ENCODE data around the gene SARDH.
A peak's percentile ranks its signal among the peaks of the same experiment; 100 is the strongest.

Gene SARDH

DNA sequence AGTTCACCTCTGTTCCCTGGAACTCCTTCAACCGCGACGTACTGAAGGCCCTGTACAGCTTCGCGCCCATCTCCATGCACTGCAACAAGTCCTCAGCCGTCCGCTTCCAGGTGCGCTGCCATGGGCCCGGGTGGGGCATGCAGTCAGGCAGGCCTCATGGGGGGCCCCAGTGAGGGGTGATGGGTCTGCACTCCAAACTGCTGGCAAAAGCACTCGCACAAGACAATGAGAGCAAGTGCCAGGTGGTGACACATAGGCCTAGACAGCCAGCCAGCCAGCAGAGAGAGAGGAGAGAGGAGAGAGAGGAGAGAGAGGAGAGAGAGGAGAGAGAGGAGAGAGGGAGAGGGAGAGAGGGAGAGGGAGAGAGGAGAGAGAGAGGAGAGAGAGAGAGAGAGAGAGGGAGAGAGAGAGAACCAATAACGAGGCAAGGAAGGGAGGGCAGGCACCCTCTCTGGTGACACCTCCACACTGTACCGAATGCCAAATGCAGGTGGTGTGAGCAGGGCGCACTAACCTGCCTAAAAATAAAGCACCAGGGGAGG is 81.0 kb downstream of the SARDH start:
- Mint-ChIP-seq H3K27ac (no peak overlapping the region), H3K9me3 (no peaks in the 10 kb centered on the region), H3K4me3 (no peak overlapping the region), H3K36me3 (no peaks in the 10 kb centered on the region), H3K4me1 (peaks cover 7% of the 10 kb centered on the region), H3K27me3 (peaks cover 94% of the 10 kb centered on the region)
- ATAC-seq: peak; percentile 34

DNA sequence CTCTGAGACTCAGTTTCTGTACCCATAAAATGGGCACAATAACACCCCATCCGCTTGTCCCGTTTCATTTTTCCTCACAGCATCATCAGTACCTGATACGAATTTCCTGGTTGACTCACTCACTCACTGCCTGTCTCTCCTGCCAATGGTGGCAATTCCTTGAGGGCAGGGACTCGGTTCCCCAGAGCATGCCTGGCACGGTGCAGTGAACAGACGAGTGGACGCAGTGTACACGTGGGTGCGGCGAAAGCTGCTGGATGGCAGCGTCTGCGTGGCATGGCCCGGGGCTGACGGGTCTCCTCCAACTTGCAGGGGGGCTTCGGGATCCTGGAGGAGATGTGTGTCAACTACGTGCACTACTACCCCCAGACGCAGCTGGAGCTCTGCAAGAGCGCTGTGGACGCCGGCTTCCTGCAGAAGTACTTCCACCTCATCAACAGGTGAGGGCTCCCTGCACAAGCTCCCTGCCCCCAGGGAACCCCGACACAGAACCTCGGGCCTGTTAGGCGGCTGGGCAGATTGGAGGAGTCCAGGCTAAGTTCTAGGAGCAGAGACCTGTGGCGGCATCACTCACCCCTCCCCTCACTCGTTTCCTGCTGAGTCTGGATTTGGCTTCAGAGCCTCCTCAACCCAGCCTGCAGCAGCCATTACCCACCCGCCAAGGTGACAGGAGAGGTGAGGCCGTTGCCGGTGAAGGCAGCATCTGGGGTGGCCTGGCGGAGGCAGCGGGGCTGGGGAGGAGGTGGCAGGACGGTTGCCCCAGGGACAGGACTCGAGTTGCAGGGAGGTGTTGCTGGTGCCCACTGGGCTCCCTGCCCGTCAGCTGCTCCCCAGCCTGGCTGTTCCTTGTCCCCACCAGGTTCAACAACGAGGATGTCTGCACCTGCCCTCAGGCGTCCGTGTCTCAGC is 81.7 kb downstream of the SARDH start:
- Mint-ChIP-seq H3K4me3 (no peak overlapping the region), H3K27ac (no peak overlapping the region), H3K4me1 (peaks cover 7% of the 10 kb centered on the region), H3K36me3 (no peaks in the 10 kb centered on the region), H3K9me3 (no peaks in the 10 kb centered on the region), H3K27me3 (peaks cover 94% of the 10 kb centered on the region)
- ATAC-seq: no peak

DNA sequence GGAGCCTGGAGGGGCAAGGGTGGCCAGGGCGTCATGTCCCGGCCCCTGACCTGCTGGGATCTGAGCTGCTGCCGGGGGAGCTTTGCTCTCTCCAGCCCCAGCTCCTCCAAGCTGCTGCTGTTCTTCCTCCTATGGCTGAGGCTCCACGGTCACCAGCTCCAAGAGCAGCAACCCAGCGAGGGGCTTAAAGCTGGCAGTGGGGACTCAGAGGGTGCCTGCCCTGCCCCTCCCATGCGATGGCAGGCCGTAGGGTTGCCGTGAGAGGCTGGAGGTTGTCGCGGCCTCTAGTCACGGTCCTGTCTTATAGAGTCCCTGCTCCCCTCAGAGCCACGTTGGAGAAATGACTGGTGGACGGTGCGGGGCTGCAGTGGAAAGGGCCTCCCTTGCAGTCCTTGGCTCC is 82.5 kb downstream of the SARDH start:
- ATAC-seq: no peak
- Mint-ChIP-seq H3K9me3 (no peaks in the 10 kb centered on the region), H3K4me3 (no peak overlapping the region), H3K36me3 (no peaks in the 10 kb centered on the region), H3K4me1 (peaks cover 7% of the 10 kb centered on the region), H3K27me3 (peaks cover 93% of the 10 kb centered on the region), H3K27ac (no peak overlapping the region)

DNA sequence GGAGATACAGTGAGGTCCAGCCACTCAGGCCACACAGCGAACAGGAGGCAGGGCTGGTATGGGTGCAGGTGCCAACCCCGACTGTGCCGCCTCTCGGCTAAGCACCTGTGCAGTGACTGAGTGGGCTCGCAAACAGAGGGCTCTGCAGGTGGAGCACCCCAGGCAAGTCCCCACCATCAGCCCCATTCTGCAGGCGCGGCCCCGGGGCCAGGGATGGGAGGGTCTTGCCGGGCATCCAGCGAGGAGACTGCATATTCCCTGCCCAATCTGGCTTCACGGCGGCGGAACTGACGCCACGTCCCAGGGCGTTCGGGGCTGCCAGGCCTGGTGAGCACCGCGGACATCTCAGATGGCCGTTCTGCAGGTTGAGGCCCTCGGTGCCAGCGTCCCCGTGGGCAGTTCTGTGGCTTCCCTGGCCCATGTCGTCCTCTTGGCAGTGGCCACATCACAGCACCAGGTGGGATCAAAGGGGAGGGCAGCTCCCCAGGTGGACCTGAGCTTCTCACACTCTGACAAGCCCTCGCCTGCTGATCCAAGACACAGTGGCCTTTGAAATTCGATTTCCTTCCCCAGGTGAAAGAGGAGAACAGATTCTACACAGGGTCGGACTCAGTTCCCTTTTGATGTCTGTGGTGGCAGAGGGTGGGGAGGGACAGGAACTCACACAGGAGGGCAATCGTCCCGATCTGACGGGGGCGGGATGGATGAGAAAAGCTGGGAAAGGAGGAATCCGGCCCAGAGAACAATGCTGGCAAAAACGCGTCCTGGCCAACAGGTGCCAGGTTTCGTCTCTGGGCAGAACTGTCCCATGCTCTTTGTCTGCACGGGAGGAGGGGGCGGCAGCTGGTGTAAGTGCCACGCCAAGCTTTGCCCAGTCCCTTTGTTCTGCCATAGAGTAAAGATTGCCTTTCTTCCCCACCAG is 83.2 kb downstream of the SARDH start:
- Mint-ChIP-seq H3K4me3 (no peak overlapping the region), H3K36me3 (no peaks in the 10 kb centered on the region), H3K27ac (no peak overlapping the region), H3K27me3 (peaks cover 93% of the 10 kb centered on the region), H3K9me3 (no peaks in the 10 kb centered on the region), H3K4me1 (peaks cover 4% of the 10 kb centered on the region)
- ATAC-seq: no peak

DNA sequence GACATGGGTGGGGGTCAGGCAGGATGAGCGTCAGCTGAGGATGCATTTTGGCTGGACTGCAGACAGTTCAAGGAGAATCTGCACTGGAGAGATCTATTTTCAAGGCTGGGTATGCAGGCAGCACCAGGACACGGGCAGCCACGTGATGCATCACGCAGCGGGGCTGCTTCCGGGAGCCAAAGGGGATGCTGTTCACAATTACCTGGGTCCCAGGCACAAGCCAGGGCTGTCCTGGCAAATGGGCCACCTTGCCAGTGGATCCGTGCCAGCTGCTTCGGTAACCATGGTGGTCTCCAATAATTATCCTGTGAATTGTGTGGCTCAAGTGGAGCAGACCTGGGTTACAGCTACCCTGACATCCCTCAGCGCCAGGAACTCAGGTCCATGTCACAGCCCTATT is 84.5 kb downstream of the SARDH start:
- Mint-ChIP-seq H3K9me3 (no peaks in the 10 kb centered on the region), H3K27ac (no peak overlapping the region), H3K36me3 (no peaks in the 10 kb centered on the region), H3K4me3 (no peak overlapping the region), H3K27me3 (peaks cover 87% of the 10 kb centered on the region), H3K4me1 (no peaks in the 10 kb centered on the region)
- no peak for ATAC-seq

DNA sequence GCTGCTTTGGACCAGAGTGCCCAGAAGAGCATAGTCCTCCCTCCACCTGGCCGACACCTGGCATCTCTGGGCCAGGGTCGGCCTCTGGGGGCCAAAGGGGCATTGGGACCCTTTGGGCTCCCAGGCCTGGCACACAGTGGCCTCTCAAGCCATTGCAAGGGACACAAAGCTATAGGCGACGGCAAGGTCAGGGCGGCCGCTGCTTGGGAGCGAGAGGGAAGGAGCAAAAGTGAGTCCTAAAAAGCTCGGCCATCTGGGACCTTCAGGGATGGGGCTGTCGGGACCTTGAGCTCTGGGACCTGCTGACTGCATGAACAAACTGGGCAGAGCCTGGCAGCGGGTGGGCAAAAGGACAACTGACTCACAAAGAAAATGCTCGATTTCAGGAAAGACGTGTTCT is 88.1 kb downstream of the SARDH start:
- H3K27ac Mint-ChIP-seq: no peak overlapping the region
- no peaks in the 10 kb centered on the region for H3K4me1 Mint-ChIP-seq

DNA sequence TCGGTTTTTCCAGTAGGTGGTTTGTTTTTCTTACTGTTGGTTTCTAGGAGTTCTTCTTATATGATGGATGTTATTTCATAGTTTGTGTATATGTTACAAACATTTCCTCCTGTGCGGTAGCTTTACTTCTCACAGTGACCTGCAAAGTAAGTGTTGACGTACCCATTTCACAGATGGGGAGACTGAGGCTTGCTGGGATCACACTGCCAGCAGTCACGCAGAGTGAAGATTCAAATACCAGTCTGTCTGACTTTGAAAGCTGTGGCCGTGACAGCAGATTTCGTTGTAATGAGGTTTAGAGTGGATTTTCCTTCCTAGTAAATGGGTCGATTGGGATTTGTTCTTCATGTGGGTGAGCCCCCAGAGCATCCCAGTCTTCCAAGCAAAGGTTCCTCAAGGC is 89.0 kb downstream of the SARDH start:
- Mint-ChIP-seq H3K36me3 (no peaks in the 10 kb centered on the region), H3K27me3 (peaks cover 69% of the 10 kb centered on the region), H3K4me3 (no peak overlapping the region), H3K9me3 (no peaks in the 10 kb centered on the region), H3K4me1 (no peaks in the 10 kb centered on the region), H3K27ac (no peak overlapping the region)
- no peak for ATAC-seq

More for the DNA sequence above, 88.1 kb downstream of the SARDH start:
- H3K36me3 Mint-ChIP-seq: no peaks in the 10 kb centered on the region
- peaks cover 69% of the 10 kb centered on the region for H3K27me3 Mint-ChIP-seq
- no peak overlapping the region for H3K4me3 Mint-ChIP-seq
- no peak for ATAC-seq
- H3K9me3 Mint-ChIP-seq: no peaks in the 10 kb centered on the region

DNA sequence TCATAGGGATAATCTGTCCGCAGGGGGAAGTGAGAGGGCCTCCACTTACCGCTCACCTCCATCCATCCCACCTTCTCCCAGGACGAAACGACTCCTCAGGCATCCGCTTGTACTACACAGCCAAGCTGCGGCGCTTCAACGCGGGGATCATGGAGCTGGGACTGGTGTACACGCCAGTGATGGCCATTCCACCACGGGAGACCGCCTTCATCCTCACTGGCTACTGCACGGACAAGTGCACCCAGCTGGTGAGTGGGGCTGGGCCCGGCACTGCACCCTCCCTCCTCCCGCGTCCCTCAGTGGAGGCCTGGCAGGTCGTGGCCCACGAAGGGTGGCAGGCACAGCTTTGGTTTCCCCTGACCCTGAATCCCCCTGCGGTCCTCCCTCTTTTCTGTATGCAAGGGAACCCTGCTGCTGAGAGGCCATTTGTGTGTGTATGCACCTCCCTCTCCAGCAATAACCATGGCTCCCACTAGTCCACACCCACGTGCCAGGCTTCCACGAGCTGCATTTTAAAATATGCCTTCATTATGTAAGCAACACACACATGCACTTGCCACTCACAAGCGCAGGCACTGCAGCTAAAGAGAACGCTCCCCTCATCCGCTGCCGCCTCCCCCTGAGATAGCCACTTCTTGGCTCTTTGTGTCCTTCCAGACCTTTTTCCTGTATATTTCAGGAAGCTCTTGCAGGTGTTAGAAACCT is 90.2 kb downstream of the SARDH start:
- H3K36me3 Mint-ChIP-seq: no peaks in the 10 kb centered on the region
- H3K27me3 Mint-ChIP-seq: peaks cover 64% of the 10 kb centered on the region
- no peak overlapping the region for H3K4me3 Mint-ChIP-seq
- no peaks in the 10 kb centered on the region for H3K9me3 Mint-ChIP-seq
- ATAC-seq: no peak
- no peak overlapping the region for H3K27ac Mint-ChIP-seq
- no peaks in the 10 kb centered on the region for H3K4me1 Mint-ChIP-seq

DNA sequence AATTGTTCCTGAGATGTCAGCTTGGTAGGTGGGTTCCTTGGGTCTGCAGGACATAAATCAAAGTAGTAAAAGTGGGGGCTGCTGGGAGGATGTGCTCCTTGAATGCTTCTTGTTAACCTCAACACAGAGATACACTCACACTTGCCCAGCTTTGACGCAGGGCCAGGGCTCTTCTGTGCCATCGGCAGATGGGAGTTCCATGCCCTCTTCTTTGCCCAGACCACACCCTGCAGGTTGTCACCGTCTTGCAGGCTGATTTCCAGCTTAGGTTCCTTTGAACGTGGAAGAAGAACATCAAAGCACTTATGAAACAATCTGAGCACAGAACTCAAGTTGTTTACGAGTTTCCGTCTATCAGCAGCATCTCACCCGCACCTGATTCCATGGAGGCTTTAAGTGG is 91.0 kb downstream of the SARDH start:
- Mint-ChIP-seq H3K4me3 (no peak overlapping the region), H3K9me3 (no peaks in the 10 kb centered on the region), H3K4me1 (no peaks in the 10 kb centered on the region), H3K36me3 (no peaks in the 10 kb centered on the region), H3K27me3 (peaks cover 58% of the 10 kb centered on the region), H3K27ac (no peak overlapping the region)
- no peak for ATAC-seq

DNA sequence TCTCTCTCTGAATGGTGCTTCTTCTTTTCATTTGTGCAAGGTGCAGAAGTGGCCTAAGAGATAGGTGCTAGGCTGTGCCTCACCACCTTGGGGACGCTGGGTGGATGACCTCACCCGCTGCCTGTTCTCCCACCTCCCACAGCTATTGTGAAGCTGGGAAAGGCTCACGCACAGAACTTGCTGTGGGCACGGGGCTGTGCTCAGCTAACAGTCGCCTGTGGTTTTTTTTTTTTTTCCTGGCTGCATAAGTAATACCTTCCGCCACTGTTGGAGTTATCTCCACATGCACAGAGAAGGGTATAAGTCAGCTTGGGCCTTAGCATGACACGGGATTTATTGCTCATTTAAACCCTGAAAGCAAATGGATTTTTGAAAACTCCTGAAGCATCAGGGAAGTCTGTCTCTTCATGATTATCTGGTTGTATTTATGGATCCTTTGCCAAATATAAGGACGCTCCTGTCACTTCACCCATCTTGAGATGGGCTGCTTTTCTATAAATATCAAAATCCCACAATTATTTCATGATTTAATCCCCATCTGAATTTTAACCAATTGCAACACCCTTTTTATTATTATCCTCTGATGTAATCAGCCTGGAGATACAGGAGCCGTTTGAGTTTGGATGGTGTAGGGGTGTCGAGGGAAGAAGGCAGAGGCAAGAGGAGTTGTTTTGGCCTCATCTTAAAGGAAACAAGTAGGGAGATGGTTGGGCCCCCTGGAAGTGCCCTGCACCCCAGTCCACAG is 93.0 kb downstream of the SARDH start:
- Mint-ChIP-seq H3K36me3 (no peaks in the 10 kb centered on the region), H3K4me3 (no peak overlapping the region), H3K27ac (no peak overlapping the region), H3K9me3 (no peaks in the 10 kb centered on the region), H3K27me3 (peaks cover 60% of the 10 kb centered on the region), H3K4me1 (no peaks in the 10 kb centered on the region)
- no peak for ATAC-seq

DNA sequence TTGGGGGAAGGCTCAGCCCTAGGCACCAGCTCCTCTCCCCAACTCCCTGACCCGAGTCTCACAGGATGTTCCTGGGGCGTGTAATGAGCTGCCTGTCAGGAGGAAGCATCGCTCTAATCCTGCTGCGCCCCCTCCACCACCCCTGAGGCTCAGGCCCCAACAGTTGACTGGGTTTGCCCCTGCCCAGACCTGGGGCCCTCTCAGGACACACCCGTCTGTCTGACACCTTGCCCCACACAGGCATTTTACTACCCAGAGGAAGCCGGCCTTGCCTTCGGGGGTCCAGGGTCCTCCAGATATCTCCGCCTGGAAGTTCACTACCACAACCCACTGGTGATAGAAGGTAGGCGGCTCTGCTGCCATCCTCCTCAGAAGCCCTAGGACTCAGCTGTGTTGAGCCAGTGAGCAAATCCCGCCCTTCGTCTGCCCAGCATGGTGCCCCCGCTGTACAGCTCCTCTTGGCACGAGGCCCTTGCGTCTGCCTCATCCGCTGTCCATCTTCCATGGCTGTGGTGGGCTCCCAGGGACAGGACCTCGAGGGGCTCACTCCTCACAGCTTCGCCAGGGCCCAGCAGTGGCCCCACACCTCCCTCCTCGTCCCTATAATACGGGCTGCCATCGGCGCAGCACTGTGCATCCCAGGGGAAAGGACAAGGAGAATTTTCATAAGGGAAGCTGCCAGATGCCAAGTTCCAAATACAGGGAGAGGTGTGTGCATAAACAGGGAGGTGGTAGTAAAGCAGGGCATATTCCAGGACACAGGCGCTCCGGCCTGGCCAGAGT is 94.0 kb downstream of the SARDH start:
- Mint-ChIP-seq H3K27ac (no peak overlapping the region), H3K4me1 (no peaks in the 10 kb centered on the region), H3K9me3 (no peaks in the 10 kb centered on the region), H3K36me3 (no peaks in the 10 kb centered on the region), H3K27me3 (peaks cover 63% of the 10 kb centered on the region), H3K4me3 (no peak overlapping the region)
- no peak for ATAC-seq

DNA sequence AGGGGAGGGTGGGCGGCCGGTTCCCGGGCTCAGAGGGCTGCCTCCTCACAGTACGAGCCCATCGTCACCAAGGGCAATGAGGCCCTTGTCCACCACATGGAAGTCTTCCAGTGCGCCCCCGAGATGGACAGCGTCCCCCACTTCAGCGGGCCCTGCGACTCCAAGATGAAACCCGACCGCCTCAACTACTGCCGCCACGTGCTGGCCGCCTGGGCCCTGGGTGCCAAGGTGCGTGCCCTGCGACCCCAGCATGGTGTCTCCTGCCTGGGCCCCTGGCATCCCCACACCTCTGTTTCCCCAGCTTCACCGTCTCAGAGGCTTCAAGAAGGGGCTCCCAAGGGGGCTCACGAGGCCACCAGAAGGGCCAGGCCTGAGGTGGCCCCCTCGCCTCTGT is 94.8 kb downstream of the SARDH start:
- Mint-ChIP-seq H3K9me3 (no peaks in the 10 kb centered on the region), H3K27me3 (peaks cover 63% of the 10 kb centered on the region), H3K27ac (no peak overlapping the region), H3K36me3 (no peaks in the 10 kb centered on the region), H3K4me3 (no peak overlapping the region), H3K4me1 (no peaks in the 10 kb centered on the region)
- ATAC-seq: no peak

DNA sequence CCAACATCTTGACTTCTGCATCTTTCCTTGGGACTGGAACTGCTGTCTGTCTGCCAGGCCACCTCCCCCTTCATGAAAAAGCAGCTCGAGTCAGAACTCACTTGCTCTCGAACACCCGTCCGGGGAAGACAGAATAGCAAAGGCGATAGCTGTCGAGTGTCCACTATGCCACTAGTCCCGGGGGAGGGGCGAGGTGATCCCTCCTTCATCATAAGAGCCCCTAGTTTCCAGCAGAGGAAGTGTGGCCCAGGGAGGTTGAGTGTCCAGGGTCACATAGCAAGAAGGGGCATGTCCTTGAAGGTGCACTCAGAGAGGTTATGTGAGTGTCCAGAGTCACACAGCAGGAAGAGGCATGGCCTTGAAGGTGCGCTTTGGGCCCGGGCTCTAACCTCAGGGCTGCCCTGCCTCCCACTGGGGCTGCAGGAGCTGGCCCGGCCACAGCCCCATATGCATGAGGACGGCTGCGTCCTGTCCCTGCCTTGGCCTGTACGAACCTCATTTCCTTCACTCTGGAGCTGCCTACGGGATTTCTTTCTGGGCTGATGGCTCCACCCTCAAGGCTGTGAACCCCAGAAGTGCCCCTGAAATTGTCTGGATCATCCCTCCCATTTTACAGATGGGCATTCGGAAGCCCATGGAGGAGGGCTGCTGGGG is 95.3 kb downstream of the SARDH start:
- H3K4me3 Mint-ChIP-seq: no peak overlapping the region
- ATAC-seq: no peak
- H3K9me3 Mint-ChIP-seq: no peaks in the 10 kb centered on the region
- H3K27me3 Mint-ChIP-seq: peaks cover 62% of the 10 kb centered on the region
- no peak overlapping the region for H3K27ac Mint-ChIP-seq
- H3K36me3 Mint-ChIP-seq: no peaks in the 10 kb centered on the region
- H3K4me1 Mint-ChIP-seq: no peaks in the 10 kb centered on the region
